ENCODE data around the gene TMEM256.
"Not testable (repeated sequence)": the region's sequence is repeated elsewhere in the genome, so short reads cannot be mapped to it uniquely, and the experiment has no call there.

TMEM256 gene

GRCh38 chr17:7383742-7384488 is 20.0 kb downstream of the TMEM256 start:
- Histone ChIP-seq H3K4me1 (ENCODE audit: control insufficient read depth, insufficient read depth, low read length) (peaks cover 4% of the 10 kb centered on the region), H3K9me3 (ENCODE audit: control insufficient read depth, low read length) (no peaks in the 10 kb centered on the region), H3K4me3 (ENCODE audit: insufficient read depth, low read depth, low read length) (peak overlapping the region; percentile 42), H3K27ac (ENCODE audit: insufficient read depth, low read depth, low read length, poor library complexity, severe bottlenecking) (no peak overlapping the region), H3K36me3 (ENCODE audit: control insufficient read depth, insufficient read depth, low read length) (no peaks in the 10 kb centered on the region), H3K27me3 (ENCODE audit: control insufficient read depth, insufficient read depth, low read length, poor library complexity, severe bottlenecking) (peaks cover 57% of the 10 kb centered on the region)
- 17 to 18% methylated on average over 65 of the region's 65 CpGs for WGBS, 2 experiments

GRCh38 chr17:7383371-7383741 is 20.5 kb downstream of the TMEM256 start:
- Histone ChIP-seq H3K27me3 (ENCODE audit: control insufficient read depth, insufficient read depth, low read length, poor library complexity, severe bottlenecking) (peaks cover 57% of the 10 kb centered on the region), H3K4me3 (ENCODE audit: insufficient read depth, low read depth, low read length) (no peak overlapping the region), H3K4me1 (ENCODE audit: control insufficient read depth, insufficient read depth, low read length) (peaks cover 4% of the 10 kb centered on the region), H3K9me3 (ENCODE audit: control insufficient read depth, low read length) (no peaks in the 10 kb centered on the region), H3K36me3 (ENCODE audit: control insufficient read depth, insufficient read depth, low read length) (no peaks in the 10 kb centered on the region), H3K27ac (ENCODE audit: insufficient read depth, low read depth, low read length, poor library complexity, severe bottlenecking) (no peak overlapping the region)
- WGBS, 2 experiments: 90 to 91% methylated on average over 11 of the region's 11 CpGs

GRCh38 chr17:7382901-7383300 is 21.0 kb downstream of the TMEM256 start:
- no peak overlapping the region for H3K4me3 ChIP-seq (ENCODE audit: insufficient read depth, low read depth, low read length)
- H3K36me3 ChIP-seq (ENCODE audit: control insufficient read depth, insufficient read depth, low read length): no peaks in the 10 kb centered on the region
- H3K27me3 ChIP-seq (ENCODE audit: control insufficient read depth, insufficient read depth, low read length, poor library complexity, severe bottlenecking): peaks cover 57% of the 10 kb centered on the region
- H3K4me1 ChIP-seq (ENCODE audit: control insufficient read depth, insufficient read depth, low read length): peaks cover 4% of the 10 kb centered on the region
- H3K27ac ChIP-seq (ENCODE audit: insufficient read depth, low read depth, low read length, poor library complexity, severe bottlenecking): no peak overlapping the region
- no peaks in the 10 kb centered on the region for H3K9me3 ChIP-seq (ENCODE audit: control insufficient read depth, low read length)
- 89% methylated on average over 10 of the region's 10 CpGs for WGBS, 2 experiments

GRCh38 chr17:7380855-7381683 is 22.8 kb downstream of the TMEM256 start, which contains the start of gene TNK1:
TSS of gene TNK1 (plus strand) at chr17:7381089. CDS start at chr17:7382927, 1,838 bp downstream.
- Histone ChIP-seq H3K4me1 (ENCODE audit: control insufficient read depth, insufficient read depth, low read length) (peaks cover 4% of the 10 kb centered on the region), H3K27ac (ENCODE audit: insufficient read depth, low read depth, low read length, poor library complexity, severe bottlenecking) (no peak within 1 kb of the TSS), H3K36me3 (ENCODE audit: control insufficient read depth, insufficient read depth, low read length) (no peaks in the 10 kb centered on the region), H3K4me3 (ENCODE audit: insufficient read depth, low read depth, low read length) (peak within 1 kb of the TSS; percentile 42), H3K27me3 (ENCODE audit: control insufficient read depth, insufficient read depth, low read length, poor library complexity, severe bottlenecking) (peaks cover 57% of the 10 kb centered on the region), H3K9me3 (ENCODE audit: control insufficient read depth, low read length) (no peaks in the 10 kb centered on the region)
- 4% methylated on average over 48 to 52 of the region's 52 CpGs for WGBS, 2 experiments

GRCh38 chr17:7380321-7380720 is 23.6 kb downstream of the TMEM256 start:
- H3K4me1 ChIP-seq (ENCODE audit: control insufficient read depth, insufficient read depth, low read length): peaks cover 4% of the 10 kb centered on the region
- peak overlapping the region; percentile 42 for H3K4me3 ChIP-seq (ENCODE audit: insufficient read depth, low read depth, low read length)
- H3K9me3 ChIP-seq (ENCODE audit: control insufficient read depth, low read length): no peaks in the 10 kb centered on the region
- H3K36me3 ChIP-seq (ENCODE audit: control insufficient read depth, insufficient read depth, low read length): no peaks in the 10 kb centered on the region
- WGBS, 2 experiments: 85 to 86% methylated on average over 7 of the region's 7 CpGs
- no peak overlapping the region for H3K27ac ChIP-seq (ENCODE audit: insufficient read depth, low read depth, low read length, poor library complexity, severe bottlenecking)
- peaks cover 57% of the 10 kb centered on the region for H3K27me3 ChIP-seq (ENCODE audit: control insufficient read depth, insufficient read depth, low read length, poor library complexity, severe bottlenecking)

GRCh38 chr17:7379134-7379533 is 24.8 kb downstream of the TMEM256 start:
- Histone ChIP-seq H3K4me1 (ENCODE audit: control insufficient read depth, insufficient read depth, low read length) (no peaks in the 10 kb centered on the region), H3K27ac (ENCODE audit: insufficient read depth, low read depth, low read length, poor library complexity, severe bottlenecking) (no peak overlapping the region), H3K36me3 (ENCODE audit: control insufficient read depth, insufficient read depth, low read length) (no peaks in the 10 kb centered on the region), H3K4me3 (ENCODE audit: insufficient read depth, low read depth, low read length) (no peak overlapping the region), H3K27me3 (ENCODE audit: control insufficient read depth, insufficient read depth, low read length, poor library complexity, severe bottlenecking) (peaks cover 50% of the 10 kb centered on the region), H3K9me3 (ENCODE audit: control insufficient read depth, low read length) (no peaks in the 10 kb centered on the region)
- WGBS, 2 experiments: 89 to 92% methylated on average over 2 of the region's 3 CpGs

- Histone ChIP-seq H3K36me3 (ENCODE audit: control insufficient read depth, insufficient read depth, low read length) (no peaks in the 10 kb centered on the region), H3K4me3 (ENCODE audit: insufficient read depth, low read depth, low read length) (no peak overlapping the region), H3K27ac (ENCODE audit: insufficient read depth, low read depth, low read length, poor library complexity, severe bottlenecking) (no peak overlapping the region), H3K9me3 (ENCODE audit: control insufficient read depth, low read length) (no peaks in the 10 kb centered on the region), H3K27me3 (ENCODE audit: control insufficient read depth, insufficient read depth, low read length, poor library complexity, severe bottlenecking) (peaks cover 2% of the 10 kb centered on the region), H3K4me1 (ENCODE audit: control insufficient read depth, insufficient read depth, low read length) (no peaks in the 10 kb centered on the region)
- WGBS, 2 experiments: 89 to 94% methylated on average over 2 of the region's 2 CpGs
Observed at GRCh38 chr17:7374353-7374752, 29.5 kb downstream of the TMEM256 start.

GRCh38 chr17:7370853-7371252 is 33.0 kb downstream of the TMEM256 start:
- H3K27ac ChIP-seq (ENCODE audit: insufficient read depth, low read depth, low read length, poor library complexity, severe bottlenecking): no peak overlapping the region
- H3K36me3 ChIP-seq (ENCODE audit: control insufficient read depth, insufficient read depth, low read length): no peaks in the 10 kb centered on the region
- H3K27me3 ChIP-seq (ENCODE audit: control insufficient read depth, insufficient read depth, low read length, poor library complexity, severe bottlenecking): no peaks in the 10 kb centered on the region
- H3K4me1 ChIP-seq (ENCODE audit: control insufficient read depth, insufficient read depth, low read length): no peaks in the 10 kb centered on the region
- H3K4me3 ChIP-seq (ENCODE audit: insufficient read depth, low read depth, low read length): no peak overlapping the region
- H3K9me3 ChIP-seq (ENCODE audit: control insufficient read depth, low read length): no peaks in the 10 kb centered on the region
- WGBS, 2 experiments: 86 to 97% methylated on average over 3 to 4 of the region's 4 CpGs

GRCh38 chr17:7369825-7370224 is 34.1 kb downstream of the TMEM256 start:
- 86 to 90% methylated on average over 5 of the region's 5 CpGs for WGBS, 2 experiments
- Histone ChIP-seq H3K27me3 (ENCODE audit: control insufficient read depth, insufficient read depth, low read length, poor library complexity, severe bottlenecking) (no peaks in the 10 kb centered on the region), H3K9me3 (ENCODE audit: control insufficient read depth, low read length) (no peaks in the 10 kb centered on the region)

GRCh38 chr17:7368599-7368994 is 35.3 kb downstream of the TMEM256 start:
- not testable (repeated sequence) for H3K4me1 ChIP-seq (ENCODE audit: control insufficient read depth, insufficient read depth, low read length); H3K9me3 ChIP-seq (ENCODE audit: control insufficient read depth, low read length); H3K27me3 ChIP-seq (ENCODE audit: control insufficient read depth, insufficient read depth, low read length, poor library complexity, severe bottlenecking); H3K36me3 ChIP-seq (ENCODE audit: control insufficient read depth, insufficient read depth, low read length); H3K4me3 ChIP-seq (ENCODE audit: insufficient read depth, low read depth, low read length); H3K27ac ChIP-seq (ENCODE audit: insufficient read depth, low read depth, low read length, poor library complexity, severe bottlenecking)
- WGBS, 2 experiments: 86 to 91% methylated on average over 5 of the region's 5 CpGs

More at GRCh38 chr17:7369825-7370224, 34.1 kb downstream of the TMEM256 start:
- Histone ChIP-seq H3K36me3 (ENCODE audit: control insufficient read depth, insufficient read depth, low read length) (no peaks in the 10 kb centered on the region), H3K4me3 (ENCODE audit: insufficient read depth, low read depth, low read length) (no peak overlapping the region), H3K4me1 (ENCODE audit: control insufficient read depth, insufficient read depth, low read length) (no peaks in the 10 kb centered on the region), H3K27ac (ENCODE audit: insufficient read depth, low read depth, low read length, poor library complexity, severe bottlenecking) (no peak overlapping the region)
